GM23338 (cell line): ENCODE measurements around the gene GLB1L3. TPM values are rescaled to one million over a fixed set of nuclear protein-coding genes. Genes with fewer than 3 reads are reported as not detected.

Experiments
- ATAC-seq: fragments of 200-7000 bp; cut with Tn5 transposase; 3 replicates; pipeline ENCODE4 v1.9.1; 2020
- DNase-seq: peaks from one replicate; pipeline ENCODE4 v3.0.0-alpha.2; 2015; ENCODE audit warnings: low spot score
- H2AFZ ChIP-seq: fragments of 200-600 bp; sonication (generic); 2 replicates; pipeline ENCODE4 v1.8.0; 2016; ENCODE audit warnings: antibody characterized with exemption, mild to moderate bottlenecking, moderate library complexity
- H3F3A ChIP-seq: fragments of 200-600 bp; sonication (generic); replicated peaks from 2 replicates; pipeline ENCODE4 v1.8.0; 2017; ENCODE audit warnings: antibody characterized with exemption, mixed run types, low read depth
- H3K27ac ChIP-seq: fragments of 200-600 bp; sonication (generic); 2 replicates; pipeline ENCODE4 v1.6.1; 2016; ENCODE audit warnings: low read depth
- H3K27me3 ChIP-seq: fragments of 200-600 bp; sonication (generic); 2 replicates; pipeline ENCODE4 v1.8.0; 2016; ENCODE audit warnings: mild to moderate bottlenecking, mixed run types, moderate library complexity; ENCODE audit not compliant: insufficient read depth
- H3K36me3 ChIP-seq: fragments of 200-600 bp; sonication (generic); 2 replicates; pipeline ENCODE4 v1.8.0; 2016; ENCODE audit warnings: mild to moderate bottlenecking; ENCODE audit not compliant: insufficient read depth
- H3K4me1 ChIP-seq: fragments of 200-600 bp; sonication (generic); 2 replicates; pipeline ENCODE4 v1.8.0; 2016; ENCODE audit warnings: mild to moderate bottlenecking, moderate library complexity; ENCODE audit not compliant: insufficient read depth
- H3K4me2 ChIP-seq: fragments of 200-600 bp; sonication (generic); 2 replicates; pipeline ENCODE4 v1.7.1; 2017; ENCODE audit warnings: mixed run types
- H3K4me3 ChIP-seq: fragments of 200-600 bp; sonication (generic); 2 replicates; pipeline ENCODE4 v1.6.1; 2016; ENCODE audit warnings: mixed run types
- H3K79me2 ChIP-seq: fragments of 200-600 bp; sonication (generic); replicated peaks from 2 replicates; pipeline ENCODE4 v1.8.0; 2017; ENCODE audit warnings: mild to moderate bottlenecking; ENCODE audit not compliant: insufficient read depth
- H3K9me2 ChIP-seq: fragments of 200-600 bp; sonication (generic); 2 replicates; pipeline ENCODE4 v1.8.0; 2017; ENCODE audit not compliant: insufficient read depth
- H4K20me1 ChIP-seq: fragments of 200-600 bp; sonication (generic); replicated peaks from 2 replicates; pipeline ENCODE4 v1.8.0; 2017; ENCODE audit warnings: mild to moderate bottlenecking; ENCODE audit not compliant: insufficient read depth
- H3K27ac Mint-ChIP-seq: 2 replicates; pipeline ENCODE4 v1.8.0; 2020; ENCODE audit warnings: inconsistent platforms, mild to moderate bottlenecking, moderate library complexity, mixed read lengths
- H3K27me3 Mint-ChIP-seq: 3 replicates; pipeline ENCODE4 v1.8.0; 2022; ENCODE audit warnings: low read depth, mild to moderate bottlenecking, moderate library complexity, mixed read lengths, inconsistent platforms; ENCODE audit not compliant: insufficient read depth, poor library complexity
- H3K36me3 Mint-ChIP-seq: 3 replicates; pipeline ENCODE4 v1.8.0; 2021; ENCODE audit warnings: low read depth, mild to moderate bottlenecking, inconsistent platforms, moderate library complexity, mixed read lengths
- H3K4me1 Mint-ChIP-seq: 3 replicates; pipeline ENCODE4 v1.8.0; 2020; ENCODE audit warnings: mild to moderate bottlenecking, inconsistent platforms, mixed read lengths
- H3K4me3 Mint-ChIP-seq: 3 replicates; pipeline ENCODE4 v1.8.0; 2021; ENCODE audit warnings: moderate library complexity, mild to moderate bottlenecking, inconsistent platforms, mixed read lengths
- H3K9me3 Mint-ChIP-seq: 3 replicates; pipeline ENCODE4 v1.8.0; 2020; ENCODE audit warnings: moderate library complexity, mild to moderate bottlenecking, inconsistent platforms, mixed read lengths
- CREB1 ChIP-seq: fragments of 250-450 bp; sonication (Bioruptor Pico); IDR thresholded peaks from 2 replicates; pipeline ENCODE4 v1.5.0; 2020; ENCODE audit warnings: low read depth, mild to moderate bottlenecking, moderate library complexity
- JUNB ChIP-seq: IDR thresholded peaks from one replicate; pipeline ENCODE4 v1.6.1; 2016; ENCODE audit warnings: antibody characterized with exemption; ENCODE audit not compliant: unreplicated experiment
- NANOG ChIP-seq: IDR thresholded peaks from 2 replicates; pipeline ENCODE4 v1.6.1; 2016; ENCODE audit warnings: antibody characterized with exemption, borderline replicate concordance
- STAT1 ChIP-seq: IDR thresholded peaks from one replicate; pipeline ENCODE4 v1.6.1; 2016; ENCODE audit warnings: antibody characterized with exemption; ENCODE audit not compliant: unreplicated experiment
- ZNF114 ChIP-seq: fragments of 250-450 bp; sonication (Bioruptor Pico); IDR thresholded peaks from 2 replicates; pipeline ENCODE4 v1.5.0; 2020; ENCODE audit warnings: mild to moderate bottlenecking, moderate library complexity
- ZNF331 ChIP-seq: fragments of 250-450 bp; sonication (Bioruptor Pico); IDR thresholded peaks from 2 replicates; pipeline ENCODE4 v1.5.0; 2020; ENCODE audit warnings: low read depth, mild to moderate bottlenecking, moderate library complexity
- polyA plus RNA-seq: library from polyadenylated mRNA; unstranded; fragments of >200 nt; fragmentation: Nextera tagmentation; extraction: Ambion mirVana; gene quantifications from 2 replicates; pipeline ENCODE4 v1.2.1, GENCODE V29; 2016
- total RNA-seq: library from RNA; depleted of rRNA; stranded (reverse); fragments of >200 nt; shearing (Covaris generic); gene quantifications from 2 replicates; pipeline ENCODE4 v1.2.3, GENCODE V29; 2014
- TF ChIP-seq, protein P1 (sequence below), 2 experiments: fragments of 200-600 bp in 1 of 2; sonication (generic) in 1 of 2; conservative IDR thresholded peaks; 2 replicates each; pipeline versions ENCODE4 v1.5.1 to v1.6.1; 2016 to 2017; ENCODE audit warnings: antibody characterized with exemption in 2 of 2, low read depth in 2 of 2, mild to moderate bottlenecking in 2 of 2, moderate library complexity in 1 of 2
- TF ChIP-seq, protein P2 (sequence below): IDR thresholded peaks from one replicate; pipeline ENCODE4 v1.6.1; 2018; ENCODE audit warnings: antibody characterized with exemption; ENCODE audit not compliant: unreplicated experiment
- TF ChIP-seq, protein P3 (sequence below): fragments of 250-450 bp; sonication (Bioruptor Pico); IDR thresholded peaks from 2 replicates; pipeline ENCODE4 v1.5.0; 2020; ENCODE audit warnings: mild to moderate bottlenecking, moderate library complexity

The GLB1L3 gene
- total and polyA plus RNA-seq, 2 experiments from 2014 or later = 28.8 to 33.1 TPM

DNA sequence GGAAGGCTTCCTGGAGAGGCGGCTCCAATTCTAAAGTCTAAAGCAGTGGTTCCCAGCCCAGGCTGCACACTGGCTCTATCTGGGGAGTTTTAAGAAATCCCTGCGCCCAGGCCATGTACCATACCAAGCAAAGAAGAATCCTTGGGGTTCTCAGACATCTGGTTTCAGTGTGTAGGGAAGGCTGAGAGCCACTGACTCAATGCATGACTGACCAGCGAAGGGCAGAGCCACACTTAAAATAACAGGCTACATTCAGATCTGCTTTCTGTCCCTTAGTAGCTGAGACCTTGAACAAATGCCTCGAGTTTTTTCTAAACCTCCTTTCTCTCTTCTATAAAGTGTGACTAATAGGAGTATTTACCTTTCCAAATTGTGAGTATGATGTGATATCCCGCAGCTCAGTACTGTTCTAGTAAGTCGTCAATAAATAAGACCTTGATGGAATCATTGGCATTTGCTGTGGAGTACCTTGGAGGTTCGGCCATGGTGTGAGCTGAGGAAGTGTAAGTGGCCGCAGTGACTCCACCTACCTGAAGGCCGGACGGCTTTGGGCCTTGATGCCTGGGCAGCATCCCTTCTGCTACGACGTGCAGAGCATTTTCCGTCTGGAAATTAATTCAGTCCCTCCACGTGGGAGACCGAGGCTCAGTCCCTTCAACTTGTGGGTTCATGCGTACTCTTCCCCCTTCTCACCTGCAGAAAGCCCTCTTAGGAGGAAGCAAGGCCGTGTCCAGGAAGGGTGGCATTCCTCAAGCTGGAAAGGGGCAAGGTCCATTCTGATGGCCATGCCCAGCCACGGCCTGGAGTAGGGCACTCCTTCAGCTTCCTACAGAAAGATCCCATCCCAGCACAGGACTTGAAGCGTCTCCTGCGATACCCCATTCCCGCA, 80.7 kb downstream of the GLB1L3 start:
- H3K4me3 Mint-ChIP-seq = no peak overlapping the region
- peaks cover 4% of the 10 kb centered on the region; the same call in 1 of the 3 replicates for H3K9me3 Mint-ChIP-seq
- Histone ChIP-seq H2AFZ (no peak overlapping the region), H3K27ac (no peak overlapping the region), H3F3A (no peaks in the 10 kb centered on the region; the same call in 1 of the 2 replicates), H3K79me2 (no peaks in the 10 kb centered on the region), H4K20me1 (no peaks in the 10 kb centered on the region), H3K4me3 (no peak overlapping the region), H3K4me2 (no peak overlapping the region), H3K9me2 (no peaks in the 10 kb centered on the region), H3K36me3 (no peaks in the 10 kb centered on the region), H3K4me1 (no peaks in the 10 kb centered on the region), H3K27me3 (0 out of 2 replicates have a peak, but pooled peaks cover 3% of the 10 kb centered on the region)
- H3K4me1 Mint-ChIP-seq = peaks cover 7% of the 10 kb centered on the region
- H3K27ac Mint-ChIP-seq = no peak overlapping the region
- no peak for TF ChIP-seq CREB1 (CRISPR knock-in tag)
- TF ChIP-seq ZNF331 (CRISPR knock-in tag) = no peak
- TF ChIP-seq STAT1 = no peak
- TF ChIP-seq NANOG = no peak
- ATAC-seq (no peak), DNase-seq (no peak)
- peaks cover 13% of the 10 kb centered on the region for H3K27me3 Mint-ChIP-seq
- H3K36me3 Mint-ChIP-seq = peaks cover 2% of the 10 kb centered on the region; the same call in 2 of the 3 replicates

DNA sequence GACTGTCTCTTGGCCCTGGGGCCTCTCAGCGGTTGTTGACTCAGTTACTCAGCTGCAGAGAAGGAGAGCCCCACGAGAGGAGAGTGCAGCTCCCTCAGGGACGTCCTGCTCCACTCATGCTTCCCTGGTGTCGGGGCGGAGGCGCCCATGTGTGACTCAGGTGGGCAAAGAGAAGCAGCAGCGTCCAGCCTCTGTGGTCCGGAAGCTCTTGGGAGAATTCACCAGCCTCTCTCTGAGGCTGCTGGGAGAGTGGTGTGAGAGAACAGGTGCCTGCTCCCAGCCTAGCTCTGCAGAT, 81.3 kb downstream of the GLB1L3 start:
- H3K4me3 Mint-ChIP-seq = no peak overlapping the region
- Histone ChIP-seq H3K27ac (no peak overlapping the region), H3K4me2 (no peak overlapping the region), H3K4me3 (no peak overlapping the region), H3K27me3 (0 out of 2 replicates have a peak, but pooled peaks cover 3% of the 10 kb centered on the region), H3K9me2 (no peaks in the 10 kb centered on the region), H4K20me1 (no peaks in the 10 kb centered on the region), H3K4me1 (no peaks in the 10 kb centered on the region), H3K79me2 (no peaks in the 10 kb centered on the region), H3K36me3 (no peaks in the 10 kb centered on the region), H3F3A (no peaks in the 10 kb centered on the region; the same call in 1 of the 2 replicates), H2AFZ (no peak overlapping the region)
- no peak for ATAC-seq
- peaks cover 4% of the 10 kb centered on the region; the same call in 1 of the 3 replicates for H3K9me3 Mint-ChIP-seq
- peaks cover 3% of the 10 kb centered on the region; the same call in 2 of the 3 replicates for H3K36me3 Mint-ChIP-seq
- peaks cover 9% of the 10 kb centered on the region for H3K4me1 Mint-ChIP-seq
- no peak for DNase-seq
- peaks cover 15% of the 10 kb centered on the region for H3K27me3 Mint-ChIP-seq
- no peak overlapping the region for H3K27ac Mint-ChIP-seq
- TF ChIP-seq, protein P1, sequence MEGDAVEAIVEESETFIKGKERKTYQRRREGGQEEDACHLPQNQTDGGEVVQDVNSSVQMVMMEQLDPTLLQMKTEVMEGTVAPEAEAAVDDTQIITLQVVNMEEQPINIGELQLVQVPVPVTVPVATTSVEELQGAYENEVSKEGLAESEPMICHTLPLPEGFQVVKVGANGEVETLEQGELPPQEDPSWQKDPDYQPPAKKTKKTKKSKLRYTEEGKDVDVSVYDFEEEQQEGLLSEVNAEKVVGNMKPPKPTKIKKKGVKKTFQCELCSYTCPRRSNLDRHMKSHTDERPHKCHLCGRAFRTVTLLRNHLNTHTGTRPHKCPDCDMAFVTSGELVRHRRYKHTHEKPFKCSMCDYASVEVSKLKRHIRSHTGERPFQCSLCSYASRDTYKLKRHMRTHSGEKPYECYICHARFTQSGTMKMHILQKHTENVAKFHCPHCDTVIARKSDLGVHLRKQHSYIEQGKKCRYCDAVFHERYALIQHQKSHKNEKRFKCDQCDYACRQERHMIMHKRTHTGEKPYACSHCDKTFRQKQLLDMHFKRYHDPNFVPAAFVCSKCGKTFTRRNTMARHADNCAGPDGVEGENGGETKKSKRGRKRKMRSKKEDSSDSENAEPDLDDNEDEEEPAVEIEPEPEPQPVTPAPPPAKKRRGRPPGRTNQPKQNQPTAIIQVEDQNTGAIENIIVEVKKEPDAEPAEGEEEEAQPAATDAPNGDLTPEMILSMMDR (conservative IDR thresholded peaks at IDR 0.05; ENCODE audit: low read depth in 2 of 2) = no peak
- no peak for TF ChIP-seq STAT1
- no peak for TF ChIP-seq JUNB
- TF ChIP-seq, protein P2, sequence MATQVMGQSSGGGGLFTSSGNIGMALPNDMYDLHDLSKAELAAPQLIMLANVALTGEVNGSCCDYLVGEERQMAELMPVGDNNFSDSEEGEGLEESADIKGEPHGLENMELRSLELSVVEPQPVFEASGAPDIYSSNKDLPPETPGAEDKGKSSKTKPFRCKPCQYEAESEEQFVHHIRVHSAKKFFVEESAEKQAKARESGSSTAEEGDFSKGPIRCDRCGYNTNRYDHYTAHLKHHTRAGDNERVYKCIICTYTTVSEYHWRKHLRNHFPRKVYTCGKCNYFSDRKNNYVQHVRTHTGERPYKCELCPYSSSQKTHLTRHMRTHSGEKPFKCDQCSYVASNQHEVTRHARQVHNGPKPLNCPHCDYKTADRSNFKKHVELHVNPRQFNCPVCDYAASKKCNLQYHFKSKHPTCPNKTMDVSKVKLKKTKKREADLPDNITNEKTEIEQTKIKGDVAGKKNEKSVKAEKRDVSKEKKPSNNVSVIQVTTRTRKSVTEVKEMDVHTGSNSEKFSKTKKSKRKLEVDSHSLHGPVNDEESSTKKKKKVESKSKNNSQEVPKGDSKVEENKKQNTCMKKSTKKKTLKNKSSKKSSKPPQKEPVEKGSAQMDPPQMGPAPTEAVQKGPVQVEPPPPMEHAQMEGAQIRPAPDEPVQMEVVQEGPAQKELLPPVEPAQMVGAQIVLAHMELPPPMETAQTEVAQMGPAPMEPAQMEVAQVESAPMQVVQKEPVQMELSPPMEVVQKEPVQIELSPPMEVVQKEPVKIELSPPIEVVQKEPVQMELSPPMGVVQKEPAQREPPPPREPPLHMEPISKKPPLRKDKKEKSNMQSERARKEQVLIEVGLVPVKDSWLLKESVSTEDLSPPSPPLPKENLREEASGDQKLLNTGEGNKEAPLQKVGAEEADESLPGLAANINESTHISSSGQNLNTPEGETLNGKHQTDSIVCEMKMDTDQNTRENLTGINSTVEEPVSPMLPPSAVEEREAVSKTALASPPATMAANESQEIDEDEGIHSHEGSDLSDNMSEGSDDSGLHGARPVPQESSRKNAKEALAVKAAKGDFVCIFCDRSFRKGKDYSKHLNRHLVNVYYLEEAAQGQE = no peak
- no peak for TF ChIP-seq ZNF114 (CRISPR knock-in tag)
- no peak for TF ChIP-seq CREB1 (CRISPR knock-in tag)
- TF ChIP-seq, protein P3, sequence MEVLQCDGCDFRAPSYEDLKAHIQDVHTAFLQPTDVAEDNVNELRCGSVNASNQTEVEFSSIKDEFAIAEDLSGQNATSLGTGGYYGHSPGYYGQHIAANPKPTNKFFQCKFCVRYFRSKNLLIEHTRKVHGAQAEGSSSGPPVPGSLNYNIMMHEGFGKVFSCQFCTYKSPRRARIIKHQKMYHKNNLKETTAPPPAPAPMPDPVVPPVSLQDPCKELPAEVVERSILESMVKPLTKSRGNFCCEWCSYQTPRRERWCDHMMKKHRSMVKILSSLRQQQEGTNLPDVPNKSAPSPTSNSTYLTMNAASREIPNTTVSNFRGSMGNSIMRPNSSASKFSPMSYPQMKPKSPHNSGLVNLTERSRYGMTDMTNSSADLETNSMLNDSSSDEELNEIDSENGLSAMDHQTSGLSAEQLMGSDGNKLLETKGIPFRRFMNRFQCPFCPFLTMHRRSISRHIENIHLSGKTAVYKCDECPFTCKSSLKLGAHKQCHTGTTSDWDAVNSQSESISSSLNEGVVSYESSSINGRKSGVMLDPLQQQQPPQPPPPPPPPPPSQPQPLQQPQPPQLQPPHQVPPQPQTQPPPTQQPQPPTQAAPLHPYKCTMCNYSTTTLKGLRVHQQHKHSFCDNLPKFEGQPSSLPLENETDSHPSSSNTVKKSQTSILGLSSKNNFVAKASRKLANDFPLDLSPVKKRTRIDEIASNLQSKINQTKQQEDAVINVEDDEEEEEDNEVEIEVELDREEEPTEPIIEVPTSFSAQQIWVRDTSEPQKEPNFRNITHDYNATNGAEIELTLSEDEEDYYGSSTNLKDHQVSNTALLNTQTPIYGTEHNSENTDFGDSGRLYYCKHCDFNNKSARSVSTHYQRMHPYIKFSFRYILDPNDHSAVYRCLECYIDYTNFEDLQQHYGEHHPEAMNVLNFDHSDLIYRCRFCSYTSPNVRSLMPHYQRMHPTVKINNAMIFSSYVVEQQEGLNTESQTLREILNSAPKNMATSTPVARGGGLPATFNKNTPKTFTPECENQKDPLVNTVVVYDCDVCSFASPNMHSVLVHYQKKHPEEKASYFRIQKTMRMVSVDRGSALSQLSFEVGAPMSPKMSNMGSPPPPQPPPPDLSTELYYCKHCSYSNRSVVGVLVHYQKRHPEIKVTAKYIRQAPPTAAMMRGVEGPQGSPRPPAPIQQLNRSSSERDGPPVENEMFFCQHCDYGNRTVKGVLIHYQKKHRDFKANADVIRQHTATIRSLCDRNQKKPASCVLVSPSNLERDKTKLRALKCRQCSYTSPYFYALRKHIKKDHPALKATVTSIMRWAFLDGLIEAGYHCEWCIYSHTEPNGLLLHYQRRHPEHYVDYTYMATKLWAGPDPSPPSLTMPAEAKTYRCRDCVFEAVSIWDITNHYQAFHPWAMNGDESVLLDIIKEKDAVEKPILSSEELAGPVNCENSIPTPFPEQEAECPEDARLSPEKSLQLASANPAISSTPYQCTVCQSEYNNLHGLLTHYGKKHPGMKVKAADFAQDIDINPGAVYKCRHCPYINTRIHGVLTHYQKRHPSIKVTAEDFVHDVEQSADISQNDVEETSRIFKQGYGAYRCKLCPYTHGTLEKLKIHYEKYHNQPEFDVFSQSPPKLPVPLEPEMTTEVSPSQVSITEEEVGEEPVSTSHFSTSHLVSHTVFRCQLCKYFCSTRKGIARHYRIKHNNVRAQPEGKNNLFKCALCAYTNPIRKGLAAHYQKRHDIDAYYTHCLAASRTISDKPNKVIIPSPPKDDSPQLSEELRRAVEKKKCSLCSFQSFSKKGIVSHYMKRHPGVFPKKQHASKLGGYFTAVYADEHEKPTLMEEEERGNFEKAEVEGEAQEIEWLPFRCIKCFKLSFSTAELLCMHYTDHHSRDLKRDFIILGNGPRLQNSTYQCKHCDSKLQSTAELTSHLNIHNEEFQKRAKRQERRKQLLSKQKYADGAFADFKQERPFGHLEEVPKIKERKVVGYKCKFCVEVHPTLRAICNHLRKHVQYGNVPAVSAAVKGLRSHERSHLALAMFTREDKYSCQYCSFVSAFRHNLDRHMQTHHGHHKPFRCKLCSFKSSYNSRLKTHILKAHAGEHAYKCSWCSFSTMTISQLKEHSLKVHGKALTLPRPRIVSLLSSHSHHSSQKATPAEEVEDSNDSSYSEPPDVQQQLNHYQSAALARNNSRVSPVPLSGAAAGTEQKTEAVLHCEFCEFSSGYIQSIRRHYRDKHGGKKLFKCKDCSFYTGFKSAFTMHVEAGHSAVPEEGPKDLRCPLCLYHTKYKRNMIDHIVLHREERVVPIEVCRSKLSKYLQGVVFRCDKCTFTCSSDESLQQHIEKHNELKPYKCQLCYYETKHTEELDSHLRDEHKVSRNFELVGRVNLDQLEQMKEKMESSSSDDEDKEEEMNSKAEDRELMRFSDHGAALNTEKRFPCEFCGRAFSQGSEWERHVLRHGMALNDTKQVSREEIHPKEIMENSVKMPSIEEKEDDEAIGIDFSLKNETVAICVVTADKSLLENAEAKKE (CRISPR knock-in tag) = no peak
